Fibroblast of skin of back (primary cell): Measurements from ENCODE around the gene ARID1B.

Source experiments
- DNase-seq: peaks from one replicate; pipeline ENCODE4 v3.0.0-alpha.2; 2013

Gene ARID1B

DNA sequence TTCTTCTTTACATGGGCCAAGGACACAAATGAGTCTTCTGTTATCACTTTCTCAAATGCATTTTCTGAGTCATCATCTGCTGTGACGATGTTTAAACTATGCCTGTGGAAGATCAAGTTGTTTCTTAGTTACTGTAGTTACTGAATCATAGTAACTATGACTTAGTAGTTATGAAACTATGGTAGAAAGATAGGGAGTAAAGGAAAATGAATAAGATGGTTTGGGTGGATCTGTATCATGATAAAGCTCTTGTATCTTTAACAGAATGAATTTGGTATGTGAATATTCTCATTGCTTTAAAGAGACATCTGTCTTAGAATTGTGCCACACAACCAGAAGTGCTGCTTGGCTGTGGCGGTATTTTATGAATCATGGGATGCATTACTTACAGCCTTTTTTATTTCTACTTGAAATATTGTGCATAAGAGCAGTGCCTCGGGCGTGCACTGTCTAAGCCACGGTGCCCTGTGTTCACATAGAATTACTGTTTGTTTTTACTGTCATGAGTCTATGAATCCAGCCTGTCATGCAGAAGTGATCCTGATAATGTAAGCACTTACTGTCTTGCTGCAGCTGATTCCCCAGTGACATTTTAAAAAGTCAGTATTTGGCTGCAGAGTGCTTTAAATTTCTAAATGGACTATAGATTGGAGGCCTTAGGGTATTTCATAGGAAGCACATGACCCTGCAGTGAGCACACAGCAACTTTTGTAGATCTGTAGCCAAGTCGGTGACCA lies 330.9 kb downstream of the ARID1B start:
- DNase-seq, result peak; percentile 93

DNA sequence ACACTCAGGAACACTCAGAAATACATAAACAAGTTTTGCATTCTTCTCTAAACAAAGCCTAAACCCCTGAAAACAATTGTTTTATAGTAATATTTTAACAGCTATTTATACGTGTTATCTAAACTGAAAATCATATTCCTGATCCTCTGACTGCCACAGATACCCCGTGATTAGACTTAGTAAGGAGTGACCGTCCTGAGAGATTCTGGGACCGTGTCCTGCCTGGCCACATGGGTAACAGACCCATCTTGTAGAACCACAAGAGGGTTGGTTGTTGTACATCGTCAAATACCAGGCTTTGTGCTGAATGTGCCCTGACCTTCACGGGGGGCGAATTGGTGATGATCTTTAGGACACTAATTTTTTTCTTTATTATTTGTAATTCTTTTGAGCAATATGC lies 331.7 kb downstream of the ARID1B start:
- DNase-seq, result no peak

DNA sequence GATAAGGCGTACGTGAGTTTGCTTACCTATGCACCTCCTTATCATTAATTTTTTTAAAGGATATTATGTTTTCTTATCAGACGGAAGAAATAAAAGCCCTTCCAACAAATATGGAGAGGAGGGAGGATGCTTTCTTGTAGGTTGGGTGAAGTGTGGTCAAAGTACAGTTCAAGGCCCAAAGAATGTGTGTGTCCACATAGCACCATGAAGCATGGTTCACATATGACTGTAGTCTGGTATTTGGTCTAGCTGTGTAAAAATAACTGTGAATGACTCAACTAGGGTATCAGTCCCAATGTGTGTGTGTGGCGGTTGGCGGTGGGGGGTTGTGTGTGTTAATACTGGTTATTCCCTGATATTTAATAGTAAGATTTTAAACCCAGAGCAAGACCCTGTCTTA lies 333.4 kb downstream of the ARID1B start:
- peak; percentile 81 for DNase-seq

DNA sequence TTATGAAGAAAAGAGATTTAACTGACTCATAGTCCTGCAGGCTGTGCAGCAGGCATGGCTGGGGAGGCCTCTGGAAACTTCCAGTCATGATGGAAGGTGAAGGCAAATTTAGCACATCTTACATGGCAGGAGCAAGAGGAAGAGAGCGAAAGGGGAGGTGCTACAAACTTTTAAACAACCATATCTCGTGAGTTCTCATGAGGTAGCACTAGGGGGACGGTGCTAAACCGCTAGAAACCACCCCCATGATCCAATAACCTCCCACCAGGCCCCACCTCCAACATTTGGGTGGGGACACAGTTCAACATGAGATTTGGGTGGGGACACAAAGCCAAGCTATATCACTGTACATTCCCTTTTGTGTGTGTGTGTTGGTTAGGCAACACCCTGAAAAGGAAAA lies 336.2 kb downstream of the ARID1B start:
- DNase-seq, result no peak

DNA sequence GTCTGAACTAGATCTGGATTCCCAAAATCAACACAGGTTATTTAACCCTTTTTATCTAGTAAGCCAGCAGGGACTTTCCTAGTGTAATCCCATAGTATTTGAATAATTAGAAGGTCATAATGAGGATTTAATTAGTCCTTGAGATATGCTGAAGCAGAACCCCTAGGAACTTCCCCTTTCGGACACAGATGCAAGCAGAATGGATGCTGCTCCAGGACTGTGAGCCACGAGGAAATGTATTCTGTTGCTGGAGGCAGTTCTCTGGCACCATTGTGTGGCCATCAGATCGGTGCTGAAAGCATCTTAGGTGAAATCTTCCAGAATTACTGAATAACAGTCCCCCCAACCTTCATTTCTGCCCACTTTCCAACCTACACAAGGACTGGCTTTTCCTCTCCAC lies 339.2 kb downstream of the ARID1B start:
- DNase-seq, result no peak

DNA sequence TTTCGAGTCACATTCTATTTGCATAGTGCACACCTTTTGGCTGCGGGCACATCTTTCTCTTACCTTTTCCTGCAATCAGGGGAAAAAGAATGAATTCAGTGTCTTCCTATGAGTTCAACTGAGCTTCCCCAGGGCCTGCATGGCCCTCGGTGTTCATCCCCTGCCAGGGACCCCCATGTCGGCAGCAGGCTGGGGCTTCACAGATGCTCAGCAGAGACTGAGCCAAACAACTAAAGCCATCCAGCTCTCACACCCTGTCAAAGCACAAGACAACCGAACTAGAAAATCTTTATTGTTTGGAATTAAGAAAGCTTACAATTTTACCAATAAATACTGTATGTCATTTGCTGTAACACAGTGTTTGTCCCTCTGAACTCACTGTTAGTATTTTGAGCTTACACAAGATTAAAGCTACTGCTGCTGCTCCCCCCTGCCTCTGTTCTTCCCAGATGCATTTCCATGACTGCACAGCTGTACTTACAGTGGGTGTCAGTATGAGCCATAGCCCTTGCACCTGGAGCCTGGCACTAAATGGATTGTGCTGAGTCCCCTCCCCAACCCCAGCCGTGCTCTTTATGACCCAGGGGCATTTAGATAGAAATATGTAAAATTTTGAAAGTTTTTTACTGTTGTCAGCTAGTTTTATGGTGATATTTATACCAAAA lies 340.4 kb downstream of the ARID1B start:
- no peak for DNase-seq

DNA sequence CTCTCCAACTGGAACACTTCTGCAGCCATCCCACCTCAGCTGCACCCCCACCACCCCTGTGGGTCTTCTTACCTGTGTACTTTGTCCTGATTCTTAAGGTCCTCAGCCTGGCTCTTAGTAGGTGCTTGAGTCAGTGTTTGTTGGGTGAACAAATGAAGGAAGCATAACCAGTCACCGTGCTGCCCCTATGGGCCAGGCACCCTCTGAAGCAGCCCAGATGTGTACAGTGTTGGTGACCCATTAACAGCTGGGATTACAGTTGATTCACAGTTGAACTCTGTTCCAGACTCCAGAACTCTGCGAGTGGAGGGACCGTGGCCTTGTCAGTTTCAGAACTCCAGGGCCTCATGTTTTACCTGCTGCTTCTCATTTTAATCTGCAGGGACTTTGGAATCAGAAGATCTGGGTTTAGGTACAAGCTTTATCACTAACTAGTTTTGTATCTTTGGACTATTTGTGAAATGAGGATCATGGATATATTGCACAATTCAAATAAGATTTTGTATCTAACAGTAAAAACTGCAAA lies 342.4 kb downstream of the ARID1B start:
- DNase-seq, result no peak

DNA sequence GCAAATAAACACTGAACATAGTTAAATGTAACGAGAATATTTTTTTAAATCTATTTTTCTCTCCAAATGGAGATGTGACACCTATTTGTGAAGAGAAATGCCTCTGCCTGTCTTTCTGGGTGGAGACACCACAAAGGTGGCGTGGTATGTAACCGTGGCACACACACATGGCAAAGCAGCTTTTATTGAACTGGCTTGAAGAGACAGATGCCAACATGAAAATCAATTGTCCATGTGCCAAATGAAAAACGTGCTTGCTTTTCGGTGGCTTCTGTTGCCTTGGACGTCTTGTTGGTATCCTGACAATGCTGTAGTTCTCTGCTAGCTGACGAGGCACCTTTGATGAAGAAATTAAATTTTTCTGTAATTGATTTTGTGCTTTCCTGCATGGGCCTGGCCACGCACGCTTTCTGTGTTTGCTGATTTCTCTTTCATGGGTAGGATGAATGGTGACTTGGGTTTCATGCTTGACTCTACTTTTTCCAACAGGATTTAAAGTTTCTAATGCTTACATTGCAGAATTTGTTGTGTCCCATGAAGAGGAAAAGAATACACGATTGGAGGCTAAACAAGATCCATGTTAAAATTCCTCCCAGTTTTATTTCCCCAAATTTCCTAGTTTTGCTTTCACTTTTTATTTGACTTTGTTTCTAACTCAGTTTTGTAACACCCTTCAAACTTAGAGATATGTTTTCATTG lies 343.5 kb downstream of the ARID1B start:
- no peak for DNase-seq

DNA sequence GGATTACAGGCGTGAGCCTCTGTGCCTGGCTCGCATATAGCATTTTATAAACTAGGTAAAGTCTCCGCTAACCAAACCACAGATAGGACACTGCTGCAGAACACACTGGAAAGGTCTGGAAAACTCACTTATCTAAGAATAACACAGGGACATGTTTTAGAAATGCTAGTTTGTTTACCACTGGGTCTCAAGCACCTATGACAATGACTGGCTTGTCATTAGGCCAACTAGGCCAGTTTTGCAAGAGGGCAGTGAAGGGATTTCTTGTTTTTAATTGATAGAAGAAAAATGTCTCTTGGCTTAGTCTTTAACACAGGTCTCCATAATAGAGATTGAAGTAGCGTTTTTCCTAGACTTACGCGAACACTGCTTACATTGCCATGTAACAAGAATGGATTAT lies 344.7 kb downstream of the ARID1B start:
- no peak for DNase-seq

DNA sequence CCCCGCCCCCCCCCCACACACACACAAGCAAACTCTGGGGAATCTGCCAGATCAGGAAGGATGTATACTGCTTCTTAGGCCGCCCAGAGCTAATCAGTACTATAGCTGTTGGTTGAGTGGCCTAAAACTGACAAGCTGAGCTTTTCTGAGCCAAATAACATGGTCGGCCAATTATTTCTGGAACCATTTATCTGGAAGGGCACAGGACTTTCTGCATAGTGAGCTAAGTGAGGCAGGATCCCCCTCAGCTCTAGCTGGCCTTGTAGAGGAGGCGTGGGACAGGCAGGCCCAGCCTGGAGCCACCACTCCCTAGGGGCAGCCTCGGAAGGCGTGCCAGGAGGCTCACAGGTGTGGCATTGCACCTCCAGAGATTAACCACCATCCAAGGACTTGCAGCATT lies 346.1 kb downstream of the ARID1B start:
- DNase-seq, result no peak

DNA sequence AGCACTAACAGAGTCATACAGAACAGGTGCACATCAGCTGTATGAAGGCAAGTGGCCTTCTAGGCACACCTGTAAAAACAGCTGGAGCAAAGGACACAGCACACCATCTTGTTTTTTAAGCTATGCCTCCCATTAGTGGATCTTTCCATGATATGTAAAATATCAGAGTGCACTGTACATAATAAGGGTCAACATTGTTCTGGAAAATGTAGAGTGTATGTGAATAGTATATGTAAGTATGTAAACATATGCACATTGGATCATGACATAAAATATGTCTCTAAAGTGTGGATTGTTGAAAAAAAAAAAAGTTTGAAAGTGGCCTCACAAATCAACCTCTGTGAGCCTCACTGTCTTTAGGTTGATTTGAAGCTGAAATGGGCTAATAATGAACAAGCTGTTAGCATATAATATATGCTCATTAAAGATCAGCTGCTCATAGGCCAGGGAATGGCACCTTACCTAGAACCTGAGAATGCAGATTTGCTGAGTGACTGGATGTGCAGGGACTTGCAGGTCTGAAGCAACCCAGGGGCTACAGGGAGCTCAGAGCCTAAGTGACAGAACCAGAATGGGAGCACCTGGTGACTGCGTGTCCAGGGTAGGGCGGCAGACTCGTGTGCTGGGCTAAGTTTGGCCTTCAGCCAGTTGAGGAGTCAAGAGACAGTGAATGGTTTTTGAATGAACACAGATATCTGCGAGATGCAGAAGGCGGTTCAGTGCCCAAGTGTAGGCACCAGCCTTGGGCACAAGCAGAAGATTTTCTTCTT lies 347.5 kb downstream of the ARID1B start:
- DNase-seq, result no peak

DNA sequence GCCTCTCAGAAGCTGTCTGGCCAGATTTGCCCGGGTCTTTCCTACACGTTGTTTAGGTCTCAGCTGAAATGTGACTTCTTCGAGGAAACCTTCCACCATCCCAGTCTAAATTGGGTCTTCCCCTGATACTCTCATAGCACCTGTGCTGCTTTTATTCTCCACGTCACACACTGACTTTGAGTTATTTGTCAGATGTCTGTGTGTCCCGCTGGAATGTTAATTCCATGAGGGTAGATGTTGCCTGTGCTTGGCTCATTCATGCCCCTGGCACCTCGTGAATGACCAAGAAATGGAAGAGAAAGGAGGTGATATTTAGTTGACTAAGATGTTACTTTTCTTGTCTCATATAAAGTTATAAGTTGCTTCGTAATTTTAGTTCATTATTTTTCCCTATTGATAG lies 348.4 kb downstream of the ARID1B start:
- DNase-seq, result no peak

DNA sequence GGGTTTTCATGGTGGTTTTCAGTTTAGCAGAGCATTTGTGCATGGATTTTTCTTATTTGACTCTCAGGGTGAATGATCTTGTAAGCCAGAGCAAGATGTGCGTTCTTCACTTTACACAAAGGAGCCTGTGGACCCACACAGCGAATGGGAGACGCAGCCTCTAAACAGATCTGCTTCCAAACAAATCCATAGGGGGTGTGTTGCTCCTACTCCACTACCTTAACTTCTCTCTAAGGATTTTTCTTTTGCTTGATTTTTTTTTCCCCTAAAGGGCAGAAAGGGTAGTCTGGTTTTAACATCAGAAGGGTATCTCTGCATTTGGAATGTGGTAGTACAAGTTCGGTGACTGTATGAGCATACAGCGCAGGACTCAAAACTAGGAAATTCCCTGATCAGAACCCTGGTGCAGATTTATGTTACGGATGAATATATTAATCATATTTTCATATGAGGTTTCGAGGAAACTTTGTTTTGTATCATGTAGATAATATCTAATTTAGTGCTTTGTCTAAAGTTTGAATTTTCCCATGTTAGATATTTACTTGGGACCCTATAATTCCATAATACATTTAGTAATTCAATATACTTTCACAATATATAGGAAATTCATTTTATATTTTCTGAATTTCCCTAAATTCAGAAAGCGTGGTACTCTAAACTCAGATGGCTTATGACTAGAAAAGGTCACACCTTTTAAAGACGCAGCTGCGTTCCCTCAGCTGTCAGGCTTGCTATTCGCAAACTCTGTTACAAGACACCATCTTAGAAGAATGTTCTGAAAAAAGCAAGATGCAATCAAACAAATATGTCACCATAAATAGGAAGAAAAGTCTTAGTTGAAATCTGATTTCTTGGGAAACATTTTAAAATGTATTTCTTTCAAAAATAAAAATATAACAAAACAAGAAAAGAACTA lies 349.3 kb downstream of the ARID1B start:
- no peak for DNase-seq

DNA sequence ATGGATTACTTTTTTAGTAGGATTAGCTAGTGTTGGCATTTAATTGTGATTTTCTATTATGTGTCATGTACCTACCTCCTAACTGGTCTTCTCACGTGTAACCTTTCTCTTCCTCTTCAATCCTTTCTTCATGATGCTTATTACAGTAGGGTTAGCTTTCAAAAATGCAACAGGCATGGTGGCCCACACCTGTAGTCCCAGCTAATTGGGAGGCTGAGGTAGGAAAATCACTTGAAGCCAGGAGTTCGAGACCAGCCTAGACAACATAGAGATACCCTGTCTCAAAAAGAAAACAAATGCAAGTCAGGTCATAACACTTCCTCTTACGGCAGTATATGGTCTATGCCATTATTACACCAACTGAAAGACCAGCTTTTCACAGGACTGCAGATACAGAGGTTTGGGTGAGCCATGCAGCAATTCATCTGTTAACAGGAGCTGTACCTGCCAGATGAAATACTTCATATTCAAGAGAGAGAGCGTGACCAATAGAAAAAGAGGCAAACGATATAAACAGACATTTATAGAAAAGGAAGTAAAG lies 351.1 kb downstream of the ARID1B start:
- DNase-seq, result no peak

DNA sequence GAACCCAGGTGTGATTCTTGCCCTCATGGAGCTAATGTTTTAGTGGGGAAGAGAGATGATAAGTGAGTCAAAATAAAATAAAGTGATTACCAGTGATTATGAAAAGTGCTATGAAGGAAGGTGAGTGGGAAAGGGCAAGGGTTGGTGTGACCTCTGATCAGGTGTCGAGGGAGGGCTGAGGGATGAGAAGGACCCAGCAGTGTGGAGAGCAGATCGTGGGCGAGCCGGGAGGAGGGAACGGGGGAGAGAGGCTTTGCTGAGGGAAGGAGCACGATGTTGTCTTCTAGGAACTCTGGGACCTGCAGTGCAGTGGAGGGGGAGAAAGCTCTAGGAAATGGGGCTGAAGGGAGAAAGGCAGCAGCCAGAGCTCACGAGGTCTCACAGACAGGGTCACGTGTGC lies 354.1 kb downstream of the ARID1B start:
- DNase-seq, result no peak

DNA sequence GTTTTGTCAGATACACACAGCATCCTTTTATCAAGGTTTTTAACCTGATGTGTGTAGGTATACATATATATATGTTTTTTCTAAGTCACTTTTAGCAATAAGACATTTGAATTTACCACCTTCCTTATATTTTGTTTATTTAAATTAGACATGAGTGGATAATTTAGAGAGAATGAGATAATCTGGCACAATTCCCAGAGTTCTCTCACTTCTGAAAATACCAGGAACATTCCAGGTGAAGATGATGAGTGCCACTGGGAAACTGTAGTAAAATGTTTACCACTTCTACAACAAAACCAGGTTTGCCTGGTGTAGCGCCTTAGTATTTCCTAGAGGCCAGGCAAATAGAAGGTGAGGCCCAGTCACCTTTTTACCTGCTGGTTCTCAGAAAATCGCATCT lies 356.7 kb downstream of the ARID1B start:
- no peak for DNase-seq

DNA sequence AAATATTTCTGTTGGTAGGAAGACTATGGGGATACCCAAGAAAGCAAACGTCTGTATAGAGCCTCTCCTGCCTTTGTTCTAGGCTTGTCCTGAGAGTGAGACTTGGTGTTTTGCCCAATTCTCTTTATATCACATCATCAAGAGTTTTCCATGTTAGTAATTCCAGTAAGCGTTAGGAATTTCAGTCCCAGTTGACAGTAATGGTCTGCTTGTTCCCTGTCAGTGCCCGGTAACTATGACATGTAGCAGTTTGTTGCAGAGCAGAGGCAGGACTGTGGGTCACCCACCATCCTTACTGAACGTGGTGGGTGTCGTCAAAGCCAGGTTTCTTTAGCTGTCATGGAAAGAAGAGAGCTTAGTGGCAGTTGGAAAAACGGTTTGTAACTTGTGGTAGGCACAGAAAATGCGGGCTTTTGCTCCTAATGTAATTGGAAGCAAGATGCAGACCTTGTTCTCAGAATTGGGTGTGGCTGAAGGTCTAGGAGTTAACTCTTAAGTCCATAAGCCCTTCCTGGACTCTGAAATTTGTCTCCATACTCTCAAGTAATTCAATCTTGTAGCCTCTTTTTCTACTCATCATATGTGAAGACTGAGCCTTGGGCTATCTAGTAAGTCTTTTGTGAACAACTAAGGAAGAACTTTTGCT lies 357.3 kb downstream of the ARID1B start:
- peak; percentile 50 for DNase-seq

DNA sequence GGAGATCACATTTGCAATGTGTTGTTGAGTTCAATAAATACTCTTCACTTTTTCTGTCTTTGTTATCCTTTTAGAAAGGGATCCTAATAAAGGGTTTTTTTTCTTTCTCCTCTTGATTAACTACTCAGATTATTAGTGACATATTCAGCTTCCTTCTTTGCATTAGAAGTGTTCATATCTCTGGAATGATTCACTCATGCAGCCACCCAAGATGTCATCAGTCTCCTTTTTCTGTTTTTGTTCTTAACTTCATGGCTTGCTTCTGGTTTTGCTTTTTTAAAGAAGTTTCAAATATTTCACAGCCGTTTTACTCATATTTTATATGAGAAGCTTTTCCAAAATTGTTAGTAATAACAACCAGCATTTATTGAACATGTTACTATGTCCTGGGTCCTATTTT lies 358.5 kb downstream of the ARID1B start:
- peak; percentile 73 for DNase-seq

DNA sequence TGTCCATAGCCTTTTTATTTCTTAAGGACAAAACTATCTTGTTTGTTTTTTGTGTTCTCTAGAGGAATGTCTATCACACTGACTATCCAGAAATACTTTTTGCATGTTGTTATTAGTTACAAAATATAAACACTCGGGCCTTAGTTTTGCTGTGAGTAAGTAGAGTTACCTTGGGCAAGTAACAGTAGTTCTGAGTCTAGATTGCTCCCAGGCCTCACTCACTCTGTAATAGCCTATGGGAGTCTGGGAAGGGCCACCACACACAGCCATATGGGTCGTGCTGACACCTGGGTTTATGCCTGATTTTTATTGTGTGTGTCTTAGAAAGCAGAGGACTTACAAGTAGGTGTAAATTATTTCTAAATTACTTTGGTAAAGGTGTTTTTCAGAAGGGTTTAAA lies 360.3 kb downstream of the ARID1B start:
- no peak for DNase-seq

DNA sequence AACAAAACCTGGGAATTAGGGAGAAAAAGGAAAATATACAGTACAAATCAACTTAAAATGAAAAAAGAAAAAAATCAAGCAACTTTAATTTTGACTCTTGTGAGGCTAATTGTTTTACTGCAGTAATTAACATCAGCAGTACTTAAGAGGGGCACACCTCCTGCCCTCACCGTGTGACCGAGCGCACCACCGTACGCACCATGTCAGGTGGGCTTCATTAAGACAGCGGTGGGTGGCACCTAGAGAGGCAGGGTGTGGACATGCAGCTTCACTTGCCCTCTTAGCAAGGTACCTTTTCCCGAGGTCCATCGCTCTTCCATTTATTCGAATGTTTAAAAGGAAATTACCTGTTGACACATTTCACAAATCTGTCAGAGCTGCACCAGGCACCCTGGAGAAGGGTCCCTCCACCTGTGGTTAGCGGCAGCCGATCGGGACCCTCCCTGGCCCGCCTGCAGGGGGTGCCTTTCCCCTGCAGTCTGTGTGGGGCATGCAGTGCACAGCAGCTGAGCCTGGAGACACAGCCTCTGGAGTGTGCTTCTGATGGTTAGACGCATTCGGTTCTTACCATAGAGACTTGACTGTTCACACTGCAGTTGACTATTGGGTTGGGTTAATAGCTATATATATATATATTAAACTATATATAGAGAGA lies 362.0 kb downstream of the ARID1B start:
- no peak for DNase-seq
